GM21526 (cell line): ENCODE measurements around the gene RPN2.

Experiments
- ATAC-seq: cut with Tn5 transposase; IDR thresholded peaks from one replicate; pipeline ENCODE4 v1.9.1; 2021; ENCODE audit warnings: moderate library complexity; ENCODE audit not compliant: unreplicated experiment, low FRiP score

RPN2 gene

DNA sequence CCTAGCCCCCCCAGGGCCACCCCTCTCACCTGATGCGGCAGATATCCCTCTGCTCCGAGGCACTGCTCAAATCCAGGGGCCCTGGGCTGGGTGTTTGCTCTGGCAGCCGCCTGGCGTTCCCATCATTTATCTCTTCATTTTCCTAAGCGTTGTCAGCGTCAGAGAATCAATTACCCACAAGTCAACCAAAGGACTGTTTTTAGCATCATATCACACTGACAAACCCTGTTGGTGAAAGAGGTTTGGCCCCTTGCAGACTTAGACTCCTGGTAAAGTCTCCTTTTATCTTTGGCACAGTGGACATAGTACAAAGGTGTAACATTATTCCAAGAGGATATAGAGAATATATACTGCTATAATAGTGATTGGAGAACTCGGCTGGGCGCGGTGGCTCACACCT lies 82.6 kb downstream of the RPN2 start, which contains the start of gene GHRH:
GHRH (minus strand) TSS at position 101 of the 400 bp plus-strand sequence. CDS start 4,925 bp downstream, outside the sequence.
- no peak for ATAC-seq

DNA sequence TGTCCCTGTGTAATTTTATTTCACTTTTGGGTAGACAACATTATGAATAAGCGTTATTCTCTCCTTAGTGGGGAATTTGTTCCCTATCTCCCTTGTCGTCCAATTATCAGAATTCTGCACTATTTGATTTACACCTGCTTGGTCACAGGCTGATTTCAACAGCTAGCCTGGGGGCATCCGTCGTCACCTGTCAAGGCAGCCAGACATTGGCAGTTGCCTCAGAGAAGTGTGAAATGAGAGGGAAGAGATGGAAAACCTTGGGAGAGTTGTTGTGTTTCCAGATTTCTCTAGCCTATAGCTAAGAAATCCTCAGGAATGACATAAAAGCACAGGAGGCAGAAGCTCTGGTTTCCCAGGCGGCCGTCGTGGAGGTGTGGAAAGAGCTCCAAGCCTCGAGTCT lies 83.4 kb downstream of the RPN2 start:
- no peak for ATAC-seq

DNA sequence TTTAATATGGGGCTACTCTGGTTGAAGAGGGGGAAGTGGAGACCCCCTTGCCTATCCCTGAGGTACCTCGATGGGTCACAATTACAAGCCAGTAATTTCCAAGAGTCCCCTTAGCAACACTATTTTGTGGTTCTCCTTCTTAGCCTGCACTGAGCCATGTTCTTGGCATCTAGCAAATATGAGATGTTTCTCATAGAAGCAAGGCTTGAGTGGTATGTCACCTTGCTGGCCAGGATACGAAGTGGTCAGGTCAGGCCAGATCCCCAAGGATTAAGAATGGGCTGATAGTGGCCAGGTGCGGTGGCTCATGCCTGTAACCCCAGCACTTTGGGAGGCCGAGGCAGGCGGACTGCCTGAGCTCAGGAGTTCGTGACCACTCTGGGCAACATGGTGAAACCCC lies 84.6 kb downstream of the RPN2 start:
- no peak for ATAC-seq

DNA sequence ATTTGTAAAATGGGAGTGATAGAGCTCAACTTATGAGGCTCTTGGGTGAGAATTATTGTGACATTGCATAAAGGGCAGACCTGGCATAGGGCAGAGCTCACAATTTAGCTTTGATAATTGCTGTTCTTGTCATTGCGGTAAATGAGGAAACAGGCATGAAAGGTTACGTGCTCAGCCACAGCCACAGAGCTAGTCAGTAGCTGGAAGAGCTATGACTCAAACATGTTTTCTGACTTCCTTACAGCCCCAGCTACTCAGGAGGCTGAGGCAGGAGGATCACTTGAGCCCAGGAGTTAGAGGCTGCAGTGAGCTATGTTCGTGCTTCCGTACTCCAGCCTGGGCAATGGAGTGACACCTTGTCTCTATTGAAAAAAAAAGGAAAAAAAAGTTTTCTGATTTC lies 86.0 kb downstream of the RPN2 start:
- ATAC-seq: no peak

DNA sequence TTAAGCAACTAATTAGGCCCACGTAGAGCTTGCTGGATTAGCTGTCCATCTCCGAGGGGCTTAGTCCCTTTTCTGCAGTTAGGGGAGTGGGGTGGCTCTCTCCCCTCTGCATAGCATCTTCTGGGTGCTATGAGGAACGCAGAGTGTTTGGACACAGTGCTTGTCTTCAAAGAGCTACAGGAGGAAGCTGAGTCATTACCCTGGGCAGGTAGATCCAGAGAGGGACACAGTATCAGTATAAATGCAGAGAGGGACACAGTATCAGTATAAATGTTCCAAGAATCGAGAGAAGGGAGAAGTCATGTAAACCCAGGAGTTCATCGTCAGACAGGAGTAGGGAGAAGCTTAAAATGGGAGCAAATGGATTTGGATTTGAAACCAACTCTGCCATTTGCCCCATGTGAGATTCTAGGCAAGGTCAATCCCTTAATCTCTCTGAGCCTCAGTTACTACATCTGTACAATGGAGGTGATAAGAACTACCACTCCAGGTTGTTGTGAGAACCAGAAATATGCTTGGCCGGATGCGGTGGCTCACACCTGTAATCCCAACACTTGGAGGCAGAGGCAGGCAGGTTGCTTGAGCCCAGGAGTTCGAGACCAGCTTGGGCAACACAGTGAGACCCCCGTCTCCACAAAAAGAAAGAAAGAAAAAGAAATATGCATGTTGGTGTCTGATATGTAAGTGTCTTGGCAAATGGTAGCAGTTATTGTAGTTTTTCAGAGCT lies 88.0 kb downstream of the RPN2 start:
- no peak for ATAC-seq

DNA sequence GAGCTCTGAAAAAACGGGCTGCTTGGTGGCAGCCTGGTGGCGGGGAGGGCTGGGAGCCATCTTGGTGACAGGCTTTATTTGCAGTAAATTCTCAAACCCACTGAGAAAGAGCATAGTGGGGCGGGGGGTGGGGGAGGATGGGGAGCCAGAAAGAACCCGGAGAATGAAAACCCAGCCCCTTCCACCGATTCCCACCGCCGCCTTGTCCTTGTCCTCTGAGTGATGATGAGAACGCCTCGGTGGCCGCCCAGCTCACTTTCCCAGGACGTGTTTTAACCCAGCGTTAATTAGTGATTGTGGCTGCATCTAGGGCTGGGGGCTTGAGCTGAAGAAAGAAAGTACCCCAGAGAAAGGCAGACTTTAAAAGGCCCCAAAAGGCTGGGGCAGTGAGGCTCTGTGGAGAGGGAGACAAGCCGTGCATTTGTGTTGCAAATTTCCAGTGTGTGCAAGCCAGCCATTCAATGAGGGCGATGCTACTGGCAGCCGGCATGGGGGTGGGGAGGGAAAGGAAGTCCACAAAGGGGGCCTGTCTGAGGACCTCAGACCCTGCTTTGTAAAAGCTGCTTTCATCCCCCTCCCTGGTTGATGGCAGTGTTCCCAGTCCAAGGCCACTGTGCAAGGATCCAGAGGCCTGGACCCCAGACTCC lies 88.7 kb downstream of the RPN2 start:
- no peak for ATAC-seq

DNA sequence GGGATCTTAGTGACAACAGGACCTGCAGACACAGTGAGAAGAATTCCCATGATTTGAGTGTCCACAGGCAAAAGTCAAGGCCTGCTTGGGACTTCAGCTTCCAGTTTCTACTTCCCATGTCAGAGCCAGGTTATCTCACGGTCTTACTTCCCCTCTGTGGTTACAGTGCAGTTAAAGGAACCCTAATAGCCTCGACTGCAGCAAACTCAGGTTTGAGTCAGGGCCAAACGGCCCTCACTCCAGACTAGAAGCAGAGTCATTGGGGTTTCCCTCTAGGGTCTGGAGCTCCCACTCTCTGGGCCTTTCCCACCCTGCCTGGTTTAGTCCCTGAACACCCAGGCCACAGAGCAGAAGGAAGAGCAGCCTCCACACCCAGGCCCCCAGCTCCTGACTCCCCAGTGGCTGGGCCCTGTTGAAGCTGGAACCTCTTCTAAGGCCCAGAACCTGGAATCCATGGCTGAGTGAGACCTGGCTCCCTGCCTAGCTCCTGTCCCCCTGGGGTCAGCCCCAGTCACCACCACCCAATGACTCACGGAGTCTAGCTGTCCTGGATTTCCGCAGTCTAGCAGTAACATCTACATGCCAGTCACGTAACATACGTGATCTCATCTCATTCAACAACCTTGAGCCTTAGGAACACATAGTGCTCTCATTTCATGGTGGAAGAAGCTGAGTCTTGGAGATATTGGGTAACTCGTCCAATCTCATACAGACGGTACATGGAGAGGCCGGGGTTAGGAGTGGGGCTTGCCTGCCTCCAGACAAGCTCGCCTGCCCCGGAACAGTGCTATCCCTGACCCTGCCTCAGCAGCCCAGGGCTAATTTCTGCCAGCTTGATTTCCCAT lies 91.7 kb downstream of the RPN2 start:
- no peak for ATAC-seq

DNA sequence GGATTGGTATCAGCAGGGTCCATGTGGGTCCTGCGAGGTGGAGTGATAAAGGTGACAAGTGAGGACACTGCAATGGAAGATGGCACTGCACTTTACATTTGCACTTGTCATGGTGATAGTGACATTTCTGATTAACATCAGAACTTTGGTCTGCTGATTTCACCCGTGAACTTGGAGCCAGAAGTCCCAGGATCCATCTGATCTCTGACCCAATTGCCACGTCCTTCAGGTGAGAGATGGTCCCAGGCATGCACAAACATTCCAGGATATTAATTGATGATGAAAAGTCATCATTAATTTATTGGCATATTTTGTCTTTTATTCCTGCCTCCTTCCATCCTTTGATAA lies 92.3 kb downstream of the RPN2 start:
- ATAC-seq: no peak

DNA sequence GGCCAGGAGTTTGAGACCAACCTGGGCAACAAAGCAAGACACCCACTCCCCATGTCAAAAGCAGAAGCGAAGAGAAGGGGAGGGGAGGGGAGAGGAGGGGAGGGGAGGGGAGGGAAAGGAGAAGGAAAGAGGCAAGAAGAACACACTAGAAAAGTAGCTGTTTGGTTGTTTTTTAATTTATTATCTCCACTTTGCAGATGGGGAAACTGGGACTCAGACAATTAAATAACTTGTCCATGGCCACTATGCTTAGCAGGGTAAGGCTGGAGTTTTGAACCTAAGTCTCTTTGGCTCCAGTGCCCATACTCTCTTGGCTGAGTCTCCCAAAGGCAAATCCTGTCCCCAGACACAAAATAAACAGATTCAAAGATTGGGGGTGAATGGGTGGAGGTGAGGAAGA lies 94.9 kb downstream of the RPN2 start:
- ATAC-seq: no peak

DNA sequence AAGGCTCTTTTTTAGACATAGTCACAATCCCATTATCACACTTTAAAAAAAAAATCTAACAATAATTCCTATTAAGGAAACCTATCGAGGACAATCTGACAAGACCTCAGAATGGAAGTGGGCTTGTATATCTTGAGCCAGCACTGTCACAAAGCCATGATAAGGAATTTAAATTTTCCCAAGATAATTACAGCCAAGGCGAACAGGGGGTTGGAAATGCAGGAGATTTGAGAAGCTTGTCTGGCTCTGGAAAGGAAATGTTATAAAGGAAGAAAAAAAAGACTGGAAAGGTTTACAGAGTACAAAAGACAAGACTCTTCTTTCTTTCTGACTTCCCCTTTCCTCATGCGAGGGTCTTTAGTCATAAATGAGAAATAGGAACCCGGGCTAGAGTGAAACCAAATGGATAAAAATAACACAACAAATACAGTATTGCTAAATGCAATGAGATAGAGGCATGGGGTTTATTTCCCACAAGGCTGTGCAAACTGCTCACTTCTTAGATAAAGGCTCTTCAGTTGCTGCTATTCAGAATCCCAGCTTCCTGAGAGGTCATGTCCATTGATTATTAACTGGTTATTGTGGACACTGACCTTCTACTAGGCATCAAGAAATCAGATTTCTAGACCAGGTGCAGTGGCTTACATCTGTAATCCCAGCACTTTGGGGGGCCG lies 95.9 kb downstream of the RPN2 start:
- no peak for ATAC-seq

DNA sequence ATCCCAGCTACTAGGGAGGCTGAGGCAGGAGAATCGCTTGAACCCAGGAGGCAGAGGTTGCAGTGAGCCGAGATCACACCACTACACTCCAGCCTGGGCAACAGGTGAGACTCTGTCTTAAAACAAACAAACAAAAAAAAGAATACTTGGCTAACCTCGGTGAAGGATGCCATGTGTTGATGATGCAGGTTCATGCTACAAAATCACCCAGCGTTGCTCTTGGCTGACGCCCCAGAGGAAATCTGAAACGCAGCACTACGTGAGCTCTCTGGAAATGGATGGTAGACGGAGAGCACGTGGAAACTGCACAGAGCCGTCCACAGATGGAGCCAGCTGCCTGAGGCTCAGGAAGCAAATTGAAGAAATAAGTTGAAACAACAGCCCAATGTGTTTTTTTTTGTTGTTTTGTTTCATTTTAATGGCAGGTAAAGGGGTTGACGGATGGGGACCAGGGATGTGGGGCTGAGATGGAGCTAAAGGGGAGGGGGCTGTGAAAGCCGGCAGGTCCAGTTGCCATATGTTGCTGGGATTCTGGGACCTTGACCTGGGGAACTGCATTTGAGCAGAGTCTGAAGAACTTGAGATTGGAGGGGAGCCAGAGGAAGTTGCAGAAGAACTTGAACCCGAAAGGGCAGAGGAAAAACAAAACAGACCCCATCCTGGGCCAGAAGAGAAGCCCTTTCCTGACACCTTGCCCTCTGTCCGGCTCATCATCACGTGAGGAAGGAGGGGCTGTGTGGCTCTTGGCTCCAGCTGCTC lies 97.5 kb downstream of the RPN2 start:
- no peak for ATAC-seq

DNA sequence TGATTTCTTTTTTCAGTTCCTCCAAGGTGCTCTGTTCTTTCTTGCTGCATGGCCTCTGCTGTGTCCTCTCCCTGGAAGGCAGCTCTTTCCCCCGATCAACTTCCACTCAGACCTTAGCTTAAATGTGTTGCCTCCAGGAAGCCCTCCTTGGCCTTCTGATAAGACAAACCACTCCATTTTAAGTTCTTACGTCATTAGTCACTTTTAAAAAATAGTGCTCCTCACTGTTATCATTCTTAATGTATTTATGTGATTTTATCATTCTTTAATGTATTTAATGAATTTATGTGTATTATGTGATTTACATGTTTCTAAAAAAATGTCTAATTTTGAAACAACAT lies 98.1 kb downstream of the RPN2 start:
- no peak for ATAC-seq

DNA sequence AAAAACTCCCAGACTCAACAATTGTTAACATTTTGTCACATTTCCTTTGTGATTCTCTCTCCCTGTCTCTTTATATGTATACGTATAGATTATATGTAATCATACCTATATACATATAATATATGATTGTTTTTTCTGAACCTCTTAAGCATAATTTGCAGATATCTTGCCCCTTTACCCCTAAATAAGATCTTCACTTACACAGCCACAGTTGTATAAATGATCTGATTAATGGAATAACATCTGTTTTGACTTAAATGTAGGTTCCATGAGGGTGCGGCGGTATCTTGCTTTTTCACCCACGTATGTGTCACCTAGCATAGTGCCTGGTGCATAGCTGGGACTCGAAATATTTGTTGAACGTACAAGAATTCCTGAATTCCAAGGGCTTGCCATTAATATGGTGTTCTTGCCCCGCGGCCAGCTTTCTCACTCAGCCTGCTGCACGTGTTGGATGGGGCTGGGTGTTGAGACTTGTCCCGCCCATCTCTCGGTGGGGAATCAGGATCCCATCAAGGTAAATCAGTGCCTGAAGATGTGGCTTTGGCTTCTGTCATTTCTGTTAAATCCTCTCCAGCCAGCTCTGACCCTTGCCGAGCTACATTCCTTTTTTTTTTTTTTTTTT lies 99.9 kb downstream of the RPN2 start:
- no peak for ATAC-seq

DNA sequence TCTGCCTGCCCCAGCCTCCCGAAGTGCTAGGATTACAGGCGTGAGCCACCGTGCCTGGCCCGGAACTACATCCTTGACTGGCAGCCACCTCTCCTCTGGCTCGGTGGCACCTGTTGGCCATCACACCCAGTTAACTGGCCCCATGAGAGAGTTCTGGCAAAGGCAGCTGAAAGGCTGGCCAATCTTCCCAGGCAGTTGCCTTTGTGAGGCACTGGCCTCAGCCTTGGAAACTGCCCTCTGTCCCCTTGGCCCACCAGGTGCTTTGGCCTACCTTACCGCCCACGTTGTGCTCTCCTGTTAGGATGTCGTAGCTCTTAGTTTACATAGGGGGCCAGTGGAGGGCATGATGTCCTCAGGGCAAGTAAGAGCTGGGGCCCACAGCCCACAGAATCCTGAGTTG lies 100.7 kb downstream of the RPN2 start:
- ATAC-seq: no peak

DNA sequence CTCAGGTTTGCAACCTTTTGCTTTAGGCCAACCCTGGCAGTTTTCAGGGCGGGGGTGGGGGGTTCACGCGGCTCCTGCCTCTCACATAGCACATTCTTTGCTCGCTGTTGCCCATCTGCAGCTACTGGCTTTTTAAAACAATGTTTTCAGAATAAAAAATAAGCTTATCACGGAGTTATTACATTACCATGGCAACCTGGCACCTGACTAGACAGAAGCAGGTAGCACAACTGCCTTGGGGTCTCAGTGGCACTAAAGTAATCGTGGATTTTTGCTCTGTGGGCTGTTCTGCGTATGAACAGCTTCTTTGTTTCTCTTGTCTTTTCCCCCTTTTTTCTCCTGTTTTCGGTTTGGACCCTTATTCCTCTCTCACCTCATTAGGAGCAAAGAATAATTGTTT lies 101.3 kb downstream of the RPN2 start:
- no peak for ATAC-seq

DNA sequence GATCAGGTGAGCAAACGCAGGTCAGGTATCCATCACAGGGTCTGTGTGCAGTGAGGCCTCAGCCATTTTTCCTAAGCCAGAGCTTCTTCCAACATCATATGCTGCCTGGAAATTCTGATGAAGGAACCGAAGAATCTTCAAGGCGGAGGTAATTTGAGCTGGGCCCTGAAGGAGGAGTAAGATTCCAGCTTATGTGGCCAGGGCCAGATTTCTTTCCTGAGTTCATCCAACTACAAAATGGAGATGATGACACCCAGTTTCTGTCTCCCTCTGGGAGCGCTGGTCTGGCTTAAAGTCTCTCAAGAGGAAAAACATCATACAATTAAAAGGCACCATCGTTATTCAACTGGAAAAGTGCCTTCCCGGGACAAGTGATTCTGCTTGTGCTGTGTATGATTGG lies 103.4 kb downstream of the RPN2 start:
- no peak for ATAC-seq

DNA sequence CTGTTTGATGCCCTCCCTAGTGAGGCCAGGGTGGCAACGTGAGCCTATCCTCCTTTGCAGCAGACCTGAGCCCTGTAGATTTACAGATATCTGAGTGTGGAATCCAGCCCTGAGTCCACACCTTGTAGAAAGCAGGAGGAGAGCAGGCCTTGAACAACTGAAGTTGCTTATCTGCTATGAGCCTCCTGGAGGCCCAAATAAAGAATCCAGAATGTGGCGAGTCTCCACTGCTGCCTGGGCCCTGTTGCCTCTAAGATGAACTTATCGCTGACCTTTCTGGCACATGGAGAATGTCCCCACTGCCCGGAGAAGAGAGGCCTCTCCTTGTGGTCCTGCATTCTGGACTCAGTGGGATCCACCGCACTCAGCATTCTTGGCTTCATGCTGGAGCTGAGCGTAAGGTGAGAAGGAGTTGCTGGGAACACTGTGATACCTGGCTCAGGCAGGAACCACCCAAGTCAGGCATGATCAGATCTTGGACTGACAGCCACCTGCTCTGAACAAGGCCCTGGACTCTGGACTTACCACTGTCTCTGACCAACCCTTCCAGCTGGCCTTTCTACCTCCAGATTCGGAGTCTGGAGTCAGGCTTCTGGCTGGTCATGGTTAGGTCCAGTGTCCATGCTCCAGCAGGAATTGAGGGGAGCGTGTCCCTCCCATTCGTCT lies 104.5 kb downstream of the RPN2 start:
- no peak for ATAC-seq

DNA sequence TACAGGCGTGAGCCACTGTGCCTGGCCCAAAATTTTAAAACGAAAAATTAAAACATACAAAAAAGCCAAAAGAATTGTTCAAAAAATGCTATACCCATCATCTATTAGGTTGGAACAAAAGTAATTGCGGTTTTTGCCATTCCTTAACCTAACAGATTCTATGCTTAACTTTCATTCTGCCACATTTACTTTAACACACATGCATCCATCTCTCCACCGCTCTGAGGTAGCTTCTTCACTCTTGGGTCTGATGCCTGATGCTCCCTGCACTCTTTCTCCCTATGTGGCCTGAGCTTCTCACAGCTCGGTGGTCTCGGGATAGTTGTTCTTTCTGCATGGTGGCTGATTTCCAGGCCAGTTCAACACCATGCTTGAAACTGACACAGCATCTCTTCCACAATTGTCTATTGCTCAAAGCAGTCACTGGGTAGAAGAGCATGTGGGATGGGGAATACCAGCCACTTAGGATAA lies 105.6 kb downstream of the RPN2 start:
- ATAC-seq: no peak

DNA sequence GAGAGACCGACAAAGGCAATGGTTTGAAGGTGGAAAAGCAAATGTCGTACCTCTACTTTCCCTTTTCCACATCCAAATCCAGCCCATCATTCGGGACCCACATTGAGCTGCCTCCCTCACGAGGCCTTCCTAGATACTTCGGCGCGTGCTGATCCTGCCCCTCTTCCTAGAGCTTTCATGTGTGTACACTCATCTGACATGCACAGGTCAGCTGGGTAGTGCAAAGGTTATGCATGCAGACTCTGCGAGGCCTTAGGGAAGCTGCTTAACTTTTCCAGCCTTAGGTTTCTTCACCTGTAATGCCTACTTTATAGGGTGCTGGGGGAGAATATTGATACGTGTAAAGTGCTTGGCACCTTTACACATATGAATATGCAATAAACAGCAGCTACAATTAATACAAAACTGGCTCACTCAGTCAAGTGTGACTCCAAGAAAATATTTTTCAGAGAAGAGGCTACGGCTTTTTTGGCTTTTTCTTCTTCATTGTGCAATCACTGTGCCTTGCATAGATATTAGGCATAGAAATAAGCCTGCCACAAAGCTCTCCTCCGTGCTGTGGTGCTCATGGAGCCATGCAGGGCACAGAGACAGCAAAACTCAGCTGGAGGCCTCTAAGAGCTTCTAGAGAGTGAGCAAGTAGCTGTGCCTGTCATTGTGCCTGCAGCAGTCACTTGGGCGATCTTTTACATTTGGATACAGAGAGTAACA lies 106.7 kb downstream of the RPN2 start:
- ATAC-seq: no peak
